Retina (tissue), 1 donor: ENCODE results near the gene JPH2.
A peak's percentile ranks its signal among the peaks of the same experiment; 100 is the strongest.
"Not testable (repeated sequence)": the region's sequence is repeated elsewhere in the genome, so short reads cannot be mapped to it uniquely, and the experiment has no call there.

ENCODE experiments used
- DNase-seq: peaks from one replicate; pipeline ENCODE4 v3.0.0-alpha.2; 2016

Gene JPH2

DNA sequence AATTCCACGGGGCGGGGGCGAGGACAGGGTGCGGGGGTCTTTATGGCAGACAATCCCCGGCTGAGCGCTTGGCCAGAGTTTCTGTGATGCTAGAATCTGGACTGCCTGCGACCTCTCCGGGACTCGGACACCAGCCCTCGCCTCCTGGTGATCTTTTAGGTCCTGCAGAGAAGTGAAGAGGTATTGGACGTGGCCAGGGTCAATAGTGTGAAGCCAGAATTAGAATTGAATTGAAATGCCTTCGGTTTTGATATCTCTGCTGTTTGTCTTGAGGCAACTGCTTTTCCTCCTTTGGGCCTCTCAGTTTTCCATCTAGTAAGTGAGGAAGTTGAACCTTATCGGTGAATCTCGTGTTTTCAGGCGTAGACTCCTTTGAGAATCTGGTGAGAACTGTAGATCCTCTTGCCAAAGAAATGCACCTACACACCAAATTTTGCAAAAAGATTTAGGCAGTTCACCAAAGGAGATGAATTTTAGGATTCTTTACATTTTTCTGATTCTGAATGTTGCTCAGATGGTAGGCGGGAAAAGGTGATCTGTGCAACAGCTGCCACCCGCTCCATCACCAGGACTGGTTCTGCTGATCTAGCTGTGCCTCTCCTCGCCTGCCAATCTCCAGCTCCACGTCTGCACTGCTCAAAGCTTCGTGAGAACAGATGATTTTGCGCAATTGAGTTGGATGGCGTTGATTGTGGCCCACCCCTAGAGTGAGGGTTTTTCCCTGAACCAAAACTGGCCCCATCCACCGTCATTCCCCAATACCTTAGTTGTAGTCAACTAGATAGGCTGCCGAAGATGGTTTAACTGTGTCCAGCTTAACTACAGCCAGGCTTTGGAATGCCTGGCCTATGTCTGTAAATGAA lies 24.4 kb upstream of the JPH2 start:
- DNase-seq, result peak; percentile 40

DNA sequence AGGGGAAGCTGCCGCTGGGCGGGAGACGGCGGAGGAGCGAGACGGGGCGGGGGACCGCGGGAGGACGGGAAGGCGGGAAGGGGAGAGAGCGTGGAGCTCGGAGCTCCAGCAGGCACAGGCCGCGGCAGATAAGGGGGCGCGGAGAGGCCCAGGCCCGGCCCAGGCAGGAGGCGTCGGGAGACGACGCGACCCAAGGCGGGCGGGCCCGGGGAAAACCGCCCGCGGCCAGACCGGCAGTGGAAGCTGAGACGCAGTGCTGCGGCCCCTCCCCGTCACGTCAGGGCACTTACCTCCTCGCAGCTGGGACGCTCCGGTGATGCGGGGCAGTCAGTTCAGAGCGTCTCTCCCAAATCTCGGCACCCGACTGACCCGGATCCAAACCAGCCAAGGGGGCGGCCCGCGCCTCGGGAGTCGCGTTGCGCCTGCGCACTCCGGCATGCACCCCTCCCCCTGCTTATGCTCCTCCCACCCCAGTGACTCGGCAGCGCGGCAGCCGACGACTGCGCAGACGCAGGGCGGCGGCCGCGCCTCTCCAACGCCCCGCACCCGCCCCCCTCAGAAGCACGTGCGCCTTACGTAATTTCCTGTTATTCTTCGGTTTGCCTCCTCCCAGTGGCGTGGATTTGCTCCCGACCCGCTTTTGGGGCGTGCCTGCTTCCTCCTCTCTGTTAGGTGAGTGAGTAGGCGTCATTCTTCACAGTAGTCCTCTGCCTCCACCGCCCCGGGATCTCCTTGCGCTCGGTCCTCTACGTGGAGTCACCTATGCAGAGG lies 23.6 kb upstream of the JPH2 start, which contains the start of gene OSER1:
Gene OSER1, minus strand, starts transcription at position 366 of the 771 bp plus-strand sequence. CDS start 3,814 bp downstream, outside the sequence.
- DNase-seq, result peak; percentile 99

DNA sequence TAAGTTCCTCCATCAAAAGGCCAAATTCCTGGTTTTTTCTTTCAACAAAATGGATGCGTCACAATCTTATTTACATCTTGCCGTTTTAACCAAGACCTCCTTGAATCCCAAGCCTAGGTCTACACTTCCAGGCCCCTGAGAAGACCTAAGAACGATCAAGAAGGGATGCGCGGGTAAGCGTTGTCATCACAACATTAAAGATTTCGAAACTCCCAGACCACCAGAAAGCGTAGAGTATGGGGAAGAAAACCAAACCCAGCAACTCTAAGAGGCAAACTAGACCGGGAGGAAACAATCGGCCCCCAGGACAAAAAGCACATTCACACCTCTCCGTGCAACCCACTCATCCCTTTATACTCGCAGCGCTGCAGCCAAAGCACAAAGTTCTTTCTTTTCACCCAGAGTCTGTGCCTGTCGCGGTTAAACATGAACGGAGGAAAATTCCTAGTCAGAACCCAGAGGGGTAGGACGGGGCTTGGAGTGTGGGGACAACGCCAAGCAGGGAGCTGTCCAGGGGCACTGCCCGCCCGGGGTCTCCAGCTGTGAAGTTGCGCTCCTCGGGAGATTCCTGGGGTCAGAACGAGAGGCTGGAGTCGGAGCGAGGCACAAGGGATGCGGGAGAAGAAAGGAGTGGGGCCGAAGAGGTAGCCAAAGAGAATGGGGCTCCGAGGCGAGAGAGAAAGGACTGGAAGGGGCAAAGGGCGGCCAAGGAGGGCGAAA lies 22.9 kb upstream of the JPH2 start:
- DNase-seq, result no peak

DNA sequence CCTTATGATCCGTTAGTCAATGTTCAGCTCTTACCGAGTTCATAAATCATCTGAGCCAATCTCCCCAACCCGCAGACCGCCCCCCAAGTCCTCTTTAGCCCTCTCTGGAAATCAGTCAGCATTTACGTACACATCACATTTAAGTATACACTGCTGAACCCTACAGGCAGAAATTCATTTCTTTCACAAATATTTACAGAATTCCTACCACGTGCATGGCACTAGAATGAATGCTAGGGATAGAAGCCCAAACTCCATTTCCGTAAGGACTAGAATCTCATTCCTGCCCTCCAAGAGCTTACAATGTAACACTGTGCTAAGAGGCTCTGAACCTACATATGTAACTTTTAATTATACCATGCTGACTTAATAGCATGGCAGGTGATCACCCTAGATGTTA lies 21.8 kb upstream of the JPH2 start:
- no peak for DNase-seq

DNA sequence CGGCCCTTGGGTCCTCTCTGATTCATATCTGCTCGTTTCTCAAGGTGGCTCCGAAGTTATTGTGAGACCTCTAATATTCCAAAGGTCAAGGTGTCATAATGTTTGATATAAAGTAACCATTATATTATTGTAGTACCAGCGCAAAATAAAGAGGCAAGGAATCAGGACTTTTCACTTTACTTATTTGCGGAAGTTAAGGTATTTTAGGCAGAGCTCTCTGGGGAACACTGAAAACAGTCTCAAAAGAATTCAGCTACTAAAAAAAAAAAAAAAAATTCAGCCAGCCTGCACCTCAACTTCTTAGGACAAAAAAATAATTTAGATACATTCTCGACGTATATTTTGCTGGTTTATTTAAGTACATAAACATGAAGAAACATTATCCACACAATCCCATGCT lies 21.2 kb upstream of the JPH2 start:
- no peak for DNase-seq

DNA sequence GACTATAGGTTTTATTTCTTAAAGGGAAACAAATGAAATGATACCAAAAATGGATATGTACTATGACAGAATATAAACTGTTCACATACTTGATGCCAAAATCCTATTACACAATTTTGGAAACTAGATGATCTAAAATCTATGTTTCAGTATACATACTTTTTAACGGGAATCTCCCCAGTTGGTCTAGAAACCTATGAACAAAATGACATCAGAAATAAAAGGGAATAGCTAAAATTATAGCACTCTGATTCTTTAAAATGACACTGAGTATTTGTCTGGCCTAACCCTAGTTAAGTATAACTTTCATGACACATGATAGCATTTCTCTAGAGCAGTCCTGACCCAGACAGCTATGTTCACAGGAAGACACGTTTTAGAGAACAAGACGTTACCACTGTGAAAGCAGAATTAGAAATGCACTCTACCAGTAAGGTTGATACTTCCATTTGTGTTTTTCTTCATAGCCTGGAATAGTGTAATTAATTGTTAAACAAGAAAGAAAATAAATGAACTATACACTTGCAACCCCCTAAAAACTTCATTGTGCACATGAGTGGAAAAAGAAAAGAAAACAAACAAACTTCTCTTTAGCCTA lies 20.2 kb upstream of the JPH2 start:
- DNase-seq, result no peak

DNA sequence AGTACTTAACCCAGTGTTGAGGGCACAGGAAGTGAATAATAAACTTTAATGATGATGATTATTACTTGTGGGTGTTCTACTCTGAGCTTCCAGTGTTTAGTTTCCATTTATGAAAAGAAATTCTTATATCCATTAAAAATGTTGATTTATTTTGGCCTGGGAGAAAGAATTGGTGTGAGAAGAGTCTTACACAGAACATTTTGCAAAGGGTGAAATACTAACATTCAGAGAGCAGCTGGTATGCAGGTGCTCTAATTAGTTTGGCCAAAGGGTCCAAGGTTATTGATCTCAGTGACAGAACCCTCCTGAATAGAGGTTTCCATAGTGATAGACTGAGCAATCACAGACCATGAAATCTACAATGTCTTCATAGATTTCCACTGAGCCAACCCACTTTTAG lies 19.1 kb upstream of the JPH2 start:
- DNase-seq, result no peak

DNA sequence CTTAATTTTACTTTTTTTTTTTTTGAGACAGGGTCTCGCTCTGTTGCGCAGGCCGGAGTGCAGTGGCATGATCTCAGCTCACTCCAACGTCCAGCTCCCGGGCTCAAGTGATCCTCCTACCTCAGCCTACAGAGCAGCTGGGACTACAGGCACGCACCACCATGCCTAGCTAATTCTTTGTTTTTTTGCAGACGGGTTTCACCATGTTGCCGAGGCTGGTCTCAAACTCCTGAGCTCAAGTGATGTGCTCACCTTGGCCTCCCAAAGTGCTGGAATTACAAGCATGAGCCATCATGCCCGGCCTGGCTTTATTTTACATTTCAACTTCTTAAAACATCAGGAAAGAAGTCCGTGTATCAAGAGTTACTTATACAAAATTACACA lies 17.8 kb upstream of the JPH2 start:
- no peak for DNase-seq

DNA sequence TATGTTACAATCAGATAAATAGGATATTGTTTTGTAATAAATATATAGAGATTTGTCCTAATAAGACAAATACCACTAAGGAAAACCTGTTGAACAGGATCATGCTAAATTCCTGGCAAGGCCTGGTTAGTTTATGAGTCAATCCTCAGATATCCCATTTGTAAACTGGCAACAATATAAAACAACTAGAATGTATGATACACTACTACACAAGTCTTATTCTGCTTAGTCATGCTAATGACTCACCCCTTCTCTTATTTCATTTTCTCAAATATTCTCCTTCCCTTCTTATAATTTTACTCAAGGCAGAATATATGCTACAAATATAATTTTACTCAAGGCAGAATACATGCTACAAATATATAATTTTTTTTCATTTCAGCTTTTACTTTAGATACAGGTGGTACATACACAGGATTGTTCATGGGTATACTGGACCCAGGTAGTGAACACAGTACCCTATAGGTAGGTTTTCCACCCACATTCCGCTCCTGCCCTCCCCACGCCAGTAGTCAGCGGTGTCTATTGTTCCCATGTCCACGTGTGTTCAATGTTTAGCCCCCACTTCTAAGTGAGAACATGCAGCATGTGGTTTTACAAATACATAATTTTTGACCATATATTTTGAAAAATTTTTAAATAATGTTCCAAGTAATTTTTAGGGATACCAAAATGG lies 17.3 kb upstream of the JPH2 start:
- no peak for DNase-seq

DNA sequence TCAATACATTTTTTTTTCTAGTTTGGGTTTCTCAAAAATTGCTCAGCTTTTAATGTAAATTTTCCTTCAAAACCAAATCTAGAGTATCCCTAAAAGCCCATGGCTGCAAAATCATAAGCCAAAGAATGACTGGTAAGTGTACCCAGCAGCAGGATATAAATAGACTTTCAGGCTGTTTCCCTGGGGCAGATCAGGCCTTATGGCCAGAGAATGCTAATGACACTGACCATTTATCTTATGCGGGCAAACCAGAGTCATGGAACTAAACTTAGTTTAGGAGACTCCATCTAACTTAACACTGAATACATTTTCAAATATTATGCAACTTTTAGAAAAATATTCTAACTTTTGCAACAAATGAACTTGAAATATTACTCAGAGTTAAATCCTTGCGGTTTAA lies 16.2 kb upstream of the JPH2 start:
- DNase-seq, result no peak

DNA sequence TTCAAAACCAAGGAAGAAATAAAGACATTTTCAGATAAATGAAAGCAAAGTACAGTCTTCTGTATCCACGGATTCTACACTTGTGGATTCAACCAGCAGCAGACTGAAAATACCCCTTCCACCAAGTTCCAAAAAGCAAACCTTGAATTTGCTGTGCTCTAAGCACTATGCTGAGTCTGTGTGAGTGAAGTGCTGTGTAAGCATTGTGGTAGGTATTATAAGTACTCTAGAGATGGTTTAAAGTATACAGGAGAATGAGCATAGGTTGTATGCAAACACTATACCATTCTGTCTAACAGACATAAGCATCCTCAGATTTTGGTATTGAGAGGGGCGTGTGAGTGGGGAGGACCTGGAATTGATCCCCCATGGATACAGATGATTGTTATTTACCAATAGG lies 14.0 kb upstream of the JPH2 start:
- no peak for DNase-seq

DNA sequence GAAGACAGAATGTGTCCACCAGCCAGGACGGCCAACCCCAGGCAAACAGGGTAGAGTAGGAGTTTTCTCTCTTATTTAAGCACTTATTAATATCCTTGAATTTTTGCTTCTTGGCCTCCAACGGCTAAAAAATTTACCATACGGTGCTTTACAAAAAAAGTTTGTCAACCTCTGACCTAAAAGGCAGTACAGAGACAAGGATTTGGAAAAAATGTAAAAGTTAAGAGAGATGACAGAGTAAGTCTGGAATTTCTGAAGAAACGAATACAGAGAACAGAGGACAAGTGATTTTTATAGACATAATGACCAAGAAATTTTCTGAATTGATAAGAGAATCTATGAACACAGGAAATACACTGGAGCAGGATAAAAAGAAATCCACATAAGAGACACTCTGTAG lies 13.4 kb upstream of the JPH2 start:
- DNase-seq, result no peak

DNA sequence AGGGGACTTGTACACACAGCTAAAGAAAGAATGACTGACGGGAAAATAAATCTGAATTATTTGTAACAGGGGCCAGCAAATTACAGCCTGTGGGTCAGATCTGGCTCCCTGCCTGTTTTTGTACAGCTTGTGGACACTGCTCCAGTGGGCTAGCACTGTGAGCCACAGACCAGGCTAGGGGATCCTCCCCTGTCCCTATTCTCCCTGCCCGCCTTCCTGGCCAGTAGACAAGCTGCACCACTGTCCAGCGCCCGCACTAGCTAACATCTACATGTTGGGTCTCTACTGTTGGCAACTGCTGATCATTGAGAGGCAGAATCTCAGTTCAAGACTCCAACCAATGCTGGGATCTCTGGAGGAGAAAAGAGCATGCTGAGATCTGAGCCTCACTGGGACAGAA lies 12.9 kb upstream of the JPH2 start:
- no peak for DNase-seq

DNA sequence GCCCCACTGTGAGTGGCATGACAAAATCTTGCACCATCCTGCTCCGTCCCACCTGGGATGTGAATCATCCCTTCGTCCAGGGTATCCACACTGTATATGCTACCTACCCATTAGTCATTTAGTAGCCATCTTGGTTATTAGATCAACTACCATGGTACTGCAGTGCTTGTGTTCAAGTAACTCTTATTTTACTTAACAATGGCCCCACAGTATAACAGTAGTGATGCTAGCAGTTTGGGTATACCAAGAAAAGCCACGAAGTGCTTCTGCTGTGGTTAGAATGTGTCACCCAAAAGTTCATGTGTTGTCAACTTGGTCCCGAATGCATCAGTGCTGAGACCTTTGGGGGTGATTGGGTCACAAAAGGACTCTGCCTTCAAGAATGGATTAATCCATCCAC lies 11.9 kb upstream of the JPH2 start:
- no peak for DNase-seq

DNA sequence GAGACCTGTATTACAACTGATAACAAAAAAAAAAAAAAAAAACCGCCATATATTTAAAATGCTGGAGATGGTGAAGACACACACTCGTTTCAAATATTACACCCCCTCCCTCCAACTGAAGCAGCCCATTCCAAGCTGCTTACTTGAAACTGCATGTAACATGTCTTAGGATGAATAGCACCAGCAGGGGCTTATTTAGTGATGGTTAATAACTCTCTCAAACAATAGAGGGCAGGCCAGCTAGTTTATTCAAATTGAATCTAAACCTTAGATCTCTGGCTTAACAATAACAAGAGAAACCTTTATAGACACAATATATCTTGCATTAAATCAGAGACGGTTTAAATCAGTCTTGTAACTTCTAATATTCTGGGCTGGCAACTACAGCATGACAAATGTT lies 9.3 kb upstream of the JPH2 start:
- DNase-seq, result no peak

DNA sequence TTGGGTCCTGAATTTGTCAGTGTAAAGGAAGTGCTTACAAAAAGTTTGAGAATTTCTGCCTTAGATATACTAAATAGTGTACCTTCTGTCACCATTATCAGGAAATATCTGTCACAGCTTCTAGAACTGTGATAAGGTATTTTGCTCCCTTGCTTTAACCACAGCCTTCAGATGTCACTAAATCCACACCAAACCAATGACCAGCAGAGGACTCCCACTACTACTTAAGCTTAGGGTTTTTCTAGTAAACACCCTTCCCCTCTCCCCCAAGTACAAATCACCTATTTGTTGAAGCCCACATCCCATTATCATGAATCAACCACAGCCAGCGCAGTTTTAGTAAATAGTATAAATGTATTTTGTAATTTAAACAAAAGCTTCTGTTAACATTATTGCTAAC lies 8.6 kb upstream of the JPH2 start:
- no peak for DNase-seq

DNA sequence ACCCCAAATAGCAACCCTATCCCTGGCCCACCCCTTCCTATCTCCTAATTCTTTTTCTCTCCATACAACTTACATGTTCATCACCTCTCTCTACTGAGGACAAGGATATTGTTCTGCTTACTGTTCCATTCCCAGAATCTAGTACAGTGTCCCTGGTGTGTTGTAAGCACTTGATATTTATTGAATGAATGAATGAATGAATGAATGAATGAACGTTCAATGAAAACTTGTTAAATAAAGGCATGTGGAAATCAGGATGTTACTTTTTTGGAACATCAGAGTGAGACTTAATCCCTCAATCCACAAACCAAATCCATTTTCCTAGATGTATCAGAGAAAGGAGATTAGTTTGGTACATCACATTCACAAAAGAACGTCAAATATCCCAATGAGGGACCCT lies 6.8 kb upstream of the JPH2 start:
- no peak for DNase-seq

DNA sequence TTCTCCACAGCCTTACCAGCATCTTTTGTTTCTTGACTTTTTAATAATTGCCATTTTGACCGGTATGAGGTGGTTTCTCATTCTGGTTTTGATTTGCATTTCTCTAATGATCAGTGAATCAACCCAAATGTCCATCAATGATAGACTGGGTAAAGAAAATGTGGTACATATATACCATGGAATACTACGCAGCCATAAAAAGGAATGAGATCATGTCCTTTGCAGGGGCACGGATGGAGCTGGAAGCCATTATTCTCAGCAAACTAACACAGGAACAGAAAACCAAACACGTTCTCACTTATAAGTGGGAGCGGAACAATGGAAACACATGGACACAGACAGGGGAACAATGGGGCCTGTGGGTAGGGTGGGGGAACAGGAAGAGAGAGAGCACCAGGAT lies 4.7 kb upstream of the JPH2 start:
- not testable (repeated sequence) for DNase-seq

DNA sequence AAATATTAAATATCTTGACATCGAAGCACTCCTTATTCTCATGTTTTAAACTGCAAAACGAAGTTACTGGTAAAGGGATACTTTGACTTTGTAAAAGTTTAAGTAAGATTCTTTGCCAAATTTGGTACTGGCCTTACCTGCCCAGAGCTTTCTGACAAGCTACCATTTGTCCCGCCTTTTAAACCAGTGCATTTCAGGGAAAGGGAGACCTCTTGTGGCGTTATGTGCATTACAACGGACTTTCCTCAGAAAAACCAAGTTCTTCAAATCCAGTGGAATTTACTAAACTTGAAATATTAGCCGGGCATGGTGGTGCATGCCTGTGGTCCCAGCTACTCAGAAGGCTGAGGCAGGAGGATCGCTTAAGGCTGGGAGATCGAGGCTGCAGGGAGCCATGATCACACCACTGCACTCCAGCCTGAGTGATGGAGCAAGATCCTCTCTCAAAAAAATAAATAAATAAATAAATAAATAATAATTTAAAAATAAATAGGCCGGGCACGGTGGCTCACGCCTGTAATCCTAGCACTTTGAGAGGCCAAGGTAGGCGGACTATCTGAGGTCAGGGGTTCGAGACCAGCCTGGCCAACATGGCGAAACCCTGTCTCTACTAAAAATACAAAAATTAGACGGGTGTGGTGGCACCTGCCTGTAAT lies 3.3 kb upstream of the JPH2 start:
- peak; percentile 71 for DNase-seq

DNA sequence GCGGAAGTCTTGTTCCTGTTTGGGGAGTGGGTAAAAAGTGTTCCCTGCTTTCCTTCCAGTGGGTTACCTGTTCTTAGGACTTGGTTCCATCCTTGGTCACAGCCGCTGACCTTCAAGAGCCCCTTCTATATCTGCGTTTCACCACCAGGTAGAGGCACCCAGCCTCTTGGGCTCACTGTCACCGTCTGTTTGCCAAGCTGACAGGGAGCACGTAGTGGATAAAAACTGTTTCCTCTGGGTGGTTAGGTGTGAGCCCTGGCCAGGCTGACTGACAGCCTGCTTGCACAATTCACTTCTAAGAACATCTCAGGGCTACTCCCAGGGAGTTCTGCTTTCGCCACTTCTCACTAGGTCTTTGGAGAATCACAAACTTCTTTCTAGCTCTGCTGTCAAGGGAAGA lies 1.8 kb upstream of the JPH2 start:
- DNase-seq, result no peak

DNA sequence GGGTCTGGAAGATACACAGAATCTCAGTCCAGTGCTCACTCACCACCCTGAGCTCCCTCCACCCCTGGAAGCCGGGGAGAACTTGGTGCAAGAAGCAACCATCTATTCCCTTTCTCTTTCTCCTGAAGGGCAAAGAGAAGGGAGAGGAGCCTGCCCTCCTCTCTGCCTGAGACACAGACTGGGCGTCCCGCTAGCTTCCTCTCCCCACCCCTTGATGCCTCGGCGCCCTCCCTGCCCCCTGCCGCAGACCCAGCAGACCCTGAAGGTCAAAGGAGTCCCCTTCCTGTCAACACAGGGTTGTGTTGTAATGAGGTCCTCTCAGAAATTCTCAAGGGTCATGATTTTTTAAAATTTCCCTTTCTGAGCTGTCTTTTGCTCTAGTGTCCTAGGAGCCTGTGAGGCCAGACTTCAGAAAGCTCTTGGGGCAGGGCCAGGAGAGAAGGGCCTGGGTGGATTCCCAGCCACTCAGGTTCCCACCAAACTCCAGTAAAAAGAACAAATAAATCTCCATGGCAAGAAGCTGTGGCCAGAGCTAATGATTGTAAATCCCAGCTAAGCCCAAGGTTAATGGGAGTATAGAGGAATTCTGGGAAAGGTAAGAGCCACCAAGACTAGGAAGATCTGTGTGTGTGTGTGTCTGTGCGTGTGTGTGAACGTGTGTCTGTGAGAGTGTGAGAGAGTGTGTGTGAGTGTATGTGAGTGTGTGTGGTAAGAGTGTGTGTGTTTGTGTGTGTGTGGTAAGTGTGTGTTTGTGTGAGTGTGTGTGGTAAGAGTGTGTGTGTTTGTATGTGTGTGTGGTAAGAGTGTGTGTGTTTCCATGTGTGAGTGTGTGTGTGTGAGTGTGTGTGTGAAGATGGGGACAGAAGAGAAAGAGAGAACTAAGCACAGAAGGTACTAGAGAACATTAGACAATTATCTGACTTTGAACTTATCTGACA lies 1.1 kb upstream of the JPH2 start:
- no peak for DNase-seq
